Gastroesophageal sphincter (tissue), 3 donors: ENCODE data around the gene DNAJB6.

Experiments used
- EP300 ChIP-seq: sonication (generic); formaldehyde crosslinking; IDR thresholded peaks from one replicate; pipeline ENCODE4 v1.6.1; 2017; ENCODE audit warnings: antibody characterized with exemption, mild to moderate bottlenecking
- POLR2AphosphoS5 ChIP-seq: sonication (generic); formaldehyde crosslinking; IDR thresholded peaks from one replicate; pipeline ENCODE4 v1.6.1; 2017; ENCODE audit warnings: antibody characterized with exemption
- TF ChIP-seq, protein P1 (sequence below), 4 experiments: fragments of 200-600 bp in 2 of 4; fragments of 450-650 bp in 2 of 4; sonication (generic) in 1 of 4; IDR thresholded peaks; one replicate each; pipeline ENCODE4 v1.5.1; 2017 to 2019; ENCODE audit warnings: antibody characterized with exemption in 4 of 4, mild to moderate bottlenecking in 2 of 4, moderate library complexity in 2 of 4

DNA sequence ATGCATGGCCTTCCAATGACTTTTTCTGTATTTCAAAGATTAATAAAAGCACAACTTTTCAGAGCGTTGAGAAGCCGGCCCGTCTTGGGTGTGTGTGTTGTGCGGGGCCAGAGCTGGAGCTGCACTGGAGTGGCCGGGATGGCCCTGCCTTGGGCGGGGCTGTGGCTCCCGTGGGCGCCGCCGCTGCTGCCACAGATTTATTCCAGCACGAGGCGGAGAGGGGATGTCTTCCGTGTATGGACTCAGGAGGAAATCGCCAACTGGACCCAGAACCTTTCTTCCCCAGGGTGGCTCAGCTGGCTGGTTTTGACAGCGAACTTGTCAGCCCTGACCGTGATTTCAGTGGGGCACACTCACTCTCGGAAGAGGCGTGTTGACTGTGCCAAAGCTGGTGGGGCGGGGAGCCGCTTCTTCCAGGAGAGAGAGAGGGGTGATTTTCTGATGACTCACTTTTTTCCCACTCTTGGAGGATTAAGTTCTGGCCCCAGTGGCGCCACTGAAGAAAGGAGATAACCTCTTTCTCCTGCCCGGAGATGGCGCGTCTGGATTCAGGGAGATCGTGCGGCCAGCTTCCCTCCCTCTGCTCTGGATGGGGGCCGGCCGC, 72.4 kb downstream of the DNAJB6 start:
- TF ChIP-seq, protein P1, sequence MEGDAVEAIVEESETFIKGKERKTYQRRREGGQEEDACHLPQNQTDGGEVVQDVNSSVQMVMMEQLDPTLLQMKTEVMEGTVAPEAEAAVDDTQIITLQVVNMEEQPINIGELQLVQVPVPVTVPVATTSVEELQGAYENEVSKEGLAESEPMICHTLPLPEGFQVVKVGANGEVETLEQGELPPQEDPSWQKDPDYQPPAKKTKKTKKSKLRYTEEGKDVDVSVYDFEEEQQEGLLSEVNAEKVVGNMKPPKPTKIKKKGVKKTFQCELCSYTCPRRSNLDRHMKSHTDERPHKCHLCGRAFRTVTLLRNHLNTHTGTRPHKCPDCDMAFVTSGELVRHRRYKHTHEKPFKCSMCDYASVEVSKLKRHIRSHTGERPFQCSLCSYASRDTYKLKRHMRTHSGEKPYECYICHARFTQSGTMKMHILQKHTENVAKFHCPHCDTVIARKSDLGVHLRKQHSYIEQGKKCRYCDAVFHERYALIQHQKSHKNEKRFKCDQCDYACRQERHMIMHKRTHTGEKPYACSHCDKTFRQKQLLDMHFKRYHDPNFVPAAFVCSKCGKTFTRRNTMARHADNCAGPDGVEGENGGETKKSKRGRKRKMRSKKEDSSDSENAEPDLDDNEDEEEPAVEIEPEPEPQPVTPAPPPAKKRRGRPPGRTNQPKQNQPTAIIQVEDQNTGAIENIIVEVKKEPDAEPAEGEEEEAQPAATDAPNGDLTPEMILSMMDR (IDR thresholded peaks at IDR 0.05), result no peak
- TF ChIP-seq EP300 (no peak), POLR2AphosphoS5 (no peak)
